Vagina (tissue), 2 donors: ENCODE data around the gene DDX3X. TPM values are rescaled to one million over a fixed set of nuclear protein-coding genes. Genes with fewer than 3 reads are reported as not detected.
"Not testable (repeated sequence)": the region's sequence is repeated elsewhere in the genome, so short reads cannot be mapped to it uniquely, and the experiment has no call there.

Experiments used
- DNase-seq, 2 donors: peaks; one replicate each; pipeline ENCODE4 v3.0.0-alpha.2; 2017; ENCODE audit errors: extremely low spot score in 2 of 2
- H3K27ac ChIP-seq: fragments of 200-600 bp; sonication (generic); one replicate; pipeline ENCODE4 v1.5.1; 2019
- H3K27me3 ChIP-seq: fragments of 200-600 bp; sonication (generic); one replicate; pipeline ENCODE4 v1.5.1; 2019
- H3K36me3 ChIP-seq, 2 donors: fragments of 200-600 bp; sonication (generic); one replicate each; pipeline ENCODE4 v1.5.1; 2017 to 2019
- H3K4me1 ChIP-seq: fragments of 200-600 bp; sonication (generic); one replicate; pipeline ENCODE4 v1.5.1; 2019
- H3K4me3 ChIP-seq, 2 donors: fragments of 200-600 bp; sonication (generic); 1 replicate in 1 of 2; 2 replicates in 1 of 2; pipeline ENCODE4 v1.5.1; 2016 to 2019
- H3K9me3 ChIP-seq: fragments of 200-600 bp; sonication (generic); one replicate; pipeline ENCODE4 v1.5.1; 2019
- CTCF ChIP-seq, 3 experiments: fragments of 450-650 bp in 2 of 3; fragments of 200-600 bp in 1 of 3; sonication (generic) in 1 of 3; IDR thresholded peaks; one replicate each; pipeline ENCODE4 v1.5.1; 2017 to 2019; ENCODE audit warnings: antibody characterized with exemption in 3 of 3, mild to moderate bottlenecking in 2 of 3, moderate library complexity in 2 of 3
- POLR2A ChIP-seq, 2 donors: fragments of 450-650 bp; IDR thresholded peaks; one replicate each; pipeline ENCODE4 v1.6.1; 2017; ENCODE audit warnings: antibody characterized with exemption in 2 of 2, mild to moderate bottlenecking in 2 of 2, moderate library complexity in 2 of 2
- POLR2AphosphoS5 ChIP-seq, 2 donors: sonication (generic); formaldehyde crosslinking; IDR thresholded peaks; one replicate each; pipeline ENCODE4 v1.9.0; 2017; ENCODE audit warnings: antibody characterized with exemption in 2 of 2, mild to moderate bottlenecking in 2 of 2, low read depth in 1 of 2; ENCODE audit not compliant: insufficient read depth in 1 of 2
- intact Hi-C: fragments of 100-400 bp; cut with DNase I; formaldehyde crosslinking; loops from one replicate; pipeline ENCODE4 v1.15.1; 2023
- total RNA-seq: library from RNA; depleted of rRNA; stranded (reverse); fragments of >200 nt; gene quantifications from one replicate; pipeline ENCODE4 v1.2.3, GENCODE V29; 2016

DDX3X gene
- total RNA-seq, 1 donor from 2014 or later = 202 TPM

DNA sequence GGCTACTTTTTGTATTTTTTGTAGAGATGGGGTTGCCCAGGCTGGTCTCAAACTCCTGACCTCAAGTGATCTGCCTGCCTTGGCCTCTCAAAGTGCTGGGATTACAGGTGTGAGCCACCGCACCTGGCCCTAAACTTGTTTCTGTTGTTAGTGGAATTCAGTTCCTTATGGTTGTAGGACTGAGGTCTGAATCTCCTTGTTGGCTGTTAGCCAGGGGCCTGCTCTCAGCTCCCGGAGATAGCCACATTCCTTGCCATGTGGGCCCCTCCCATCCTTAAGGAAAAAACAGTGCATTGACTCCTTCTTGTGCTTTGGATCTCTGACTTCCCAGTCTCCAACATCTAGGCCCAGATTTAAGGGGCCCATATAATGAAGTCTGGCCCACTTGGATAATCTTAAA, 63.8 kb downstream of the DDX3X start:
- Histone ChIP-seq H3K4me3 (no peak overlapping the region), H3K9me3 (peaks cover 5% of the 10 kb centered on the region), H3K27ac (no peak overlapping the region), H3K36me3 (no peaks in the 10 kb centered on the region), H3K4me1 (no peaks in the 10 kb centered on the region), H3K27me3 (no peaks in the 10 kb centered on the region)
- TF ChIP-seq POLR2AphosphoS5 (IDR thresholded peaks at IDR 0.05; ENCODE audit: insufficient read depth in 1 of 2, low read depth in 1 of 2) (no peak), CTCF (IDR thresholded peaks at IDR 0.05) (no peak), POLR2A (IDR thresholded peaks at IDR 0.05) (no peak)
- intact Hi-C loops = no loop called here
- DNase-seq = no peak

DNA sequence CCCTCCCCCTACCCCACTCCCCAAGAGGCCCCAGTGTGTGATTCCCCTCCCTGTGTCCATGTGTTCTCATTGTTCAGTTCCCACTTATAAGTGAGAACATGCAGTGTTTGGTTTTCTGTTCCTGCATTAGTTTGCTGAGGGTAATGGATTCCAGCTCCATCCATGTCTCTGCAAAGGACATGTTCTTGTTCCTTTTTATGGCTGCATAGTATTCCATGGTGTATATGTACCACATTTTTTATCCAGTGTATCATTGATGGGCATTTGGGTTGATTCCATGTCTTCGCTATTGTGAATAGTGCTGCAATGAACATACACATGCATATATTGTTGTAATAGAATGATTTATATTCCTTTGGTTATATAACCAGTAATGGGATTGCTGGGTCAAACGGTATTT, 68.6 kb downstream of the DDX3X start:
- H3K4me1 ChIP-seq, H3K9me3 ChIP-seq, H3K27ac ChIP-seq, H3K36me3 ChIP-seq, H3K27me3 ChIP-seq, intact Hi-C loops, H3K4me3 ChIP-seq, DNase-seq: not testable (repeated sequence)

DNA sequence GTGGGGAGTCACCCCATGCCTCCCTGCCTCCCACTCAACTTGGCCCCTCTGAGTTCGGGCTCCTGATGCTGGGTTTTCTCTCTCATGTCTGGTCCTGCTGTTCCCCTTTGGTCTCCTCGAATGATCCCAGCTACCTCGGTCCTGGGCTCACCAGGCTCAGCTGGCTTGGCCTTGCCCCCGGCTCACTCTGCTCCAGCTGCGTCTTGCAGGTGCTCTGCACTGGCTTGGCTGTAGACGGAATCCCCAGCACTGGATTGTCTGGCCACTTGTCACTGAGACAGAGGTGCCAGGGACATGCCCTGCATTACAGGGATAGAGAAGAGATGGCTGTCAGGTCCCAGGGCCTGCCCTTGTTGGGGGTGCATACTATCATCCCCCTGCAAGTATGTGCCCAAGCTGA, 71.6 kb downstream of the DDX3X start:
- Histone ChIP-seq H3K9me3 (no peaks in the 10 kb centered on the region), H3K27ac (no peak overlapping the region), H3K4me1 (no peaks in the 10 kb centered on the region), H3K36me3 (no peaks in the 10 kb centered on the region), H3K27me3 (no peaks in the 10 kb centered on the region), H3K4me3 (no peak overlapping the region)
- intact Hi-C loops = no loop called here
- DNase-seq = no peak
- TF ChIP-seq POLR2AphosphoS5 (IDR thresholded peaks at IDR 0.05; ENCODE audit: insufficient read depth in 1 of 2, low read depth in 1 of 2) (no peak), POLR2A (IDR thresholded peaks at IDR 0.05) (no peak), CTCF (IDR thresholded peaks at IDR 0.05) (no peak)

GRCh38 chrX:41406201-41406600, 72.2 kb downstream of the DDX3X start:
- Histone ChIP-seq H3K4me1 (no peaks in the 10 kb centered on the region), H3K36me3 (no peaks in the 10 kb centered on the region), H3K27me3 (no peaks in the 10 kb centered on the region), H3K27ac (no peak overlapping the region), H3K4me3 (no peak overlapping the region), H3K9me3 (no peaks in the 10 kb centered on the region)
- TF ChIP-seq CTCF (IDR thresholded peaks at IDR 0.05) (no peak), POLR2AphosphoS5 (IDR thresholded peaks at IDR 0.05; ENCODE audit: insufficient read depth in 1 of 2, low read depth in 1 of 2) (no peak), POLR2A (IDR thresholded peaks at IDR 0.05) (no peak)
- intact Hi-C loops = no loop called here
- no peak for DNase-seq

DNA sequence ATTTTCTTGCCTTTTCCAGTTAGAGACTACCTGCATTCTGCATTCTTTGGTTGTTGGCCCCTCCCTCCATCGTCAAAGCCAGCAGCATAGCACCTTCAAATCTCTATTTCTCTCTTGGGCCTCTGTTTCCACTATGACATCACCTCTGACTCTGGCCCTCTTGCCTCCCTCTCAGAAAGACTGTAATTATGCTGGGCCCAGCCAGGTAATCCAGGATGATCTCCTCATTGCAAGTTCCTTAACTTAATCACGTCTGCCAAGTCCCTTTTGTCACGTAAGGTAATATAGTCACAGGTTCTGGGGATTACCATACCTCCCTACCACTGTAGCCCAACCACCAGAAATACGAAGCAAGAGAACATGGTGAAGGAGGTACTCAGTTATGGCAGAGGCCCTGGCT, 73.9 kb downstream of the DDX3X start:
- Histone ChIP-seq H3K27ac (no peak overlapping the region), H3K4me3 (no peak overlapping the region), H3K36me3 (no peaks in the 10 kb centered on the region), H3K9me3 (no peaks in the 10 kb centered on the region), H3K4me1 (no peaks in the 10 kb centered on the region), H3K27me3 (no peaks in the 10 kb centered on the region)
- intact Hi-C loops = no loop called here
- TF ChIP-seq POLR2AphosphoS5 (IDR thresholded peaks at IDR 0.05; ENCODE audit: insufficient read depth in 1 of 2, low read depth in 1 of 2) (no peak), CTCF (IDR thresholded peaks at IDR 0.05) (no peak), POLR2A (IDR thresholded peaks at IDR 0.05) (no peak)
- no peak for DNase-seq

GRCh38 chrX:41408576-41408975, 74.6 kb downstream of the DDX3X start:
- no peak overlapping the region for H3K4me3 ChIP-seq
- H3K9me3 ChIP-seq = no peaks in the 10 kb centered on the region
- intact Hi-C loops = no loop called here
- H3K4me1 ChIP-seq = no peaks in the 10 kb centered on the region
- DNase-seq = no peak
- TF ChIP-seq POLR2AphosphoS5 (IDR thresholded peaks at IDR 0.05; ENCODE audit: insufficient read depth in 1 of 2, low read depth in 1 of 2) = no peak
- TF ChIP-seq CTCF (IDR thresholded peaks at IDR 0.05) = no peak
- TF ChIP-seq POLR2A (IDR thresholded peaks at IDR 0.05) = no peak
- H3K36me3 ChIP-seq = no peaks in the 10 kb centered on the region
- H3K27me3 ChIP-seq = no peaks in the 10 kb centered on the region
- no peak overlapping the region for H3K27ac ChIP-seq
